GM21526 (cell line): ENCODE results near the gene ZNF708.
"Not testable (repeated sequence)": the region's sequence is repeated elsewhere in the genome, so short reads cannot be mapped to it uniquely, and the experiment has no call there.

Source experiments
- ATAC-seq: cut with Tn5 transposase; IDR thresholded peaks from one replicate; pipeline ENCODE4 v1.9.1; 2021; ENCODE audit warnings: moderate library complexity; ENCODE audit not compliant: unreplicated experiment, low FRiP score

The ZNF708 gene

DNA sequence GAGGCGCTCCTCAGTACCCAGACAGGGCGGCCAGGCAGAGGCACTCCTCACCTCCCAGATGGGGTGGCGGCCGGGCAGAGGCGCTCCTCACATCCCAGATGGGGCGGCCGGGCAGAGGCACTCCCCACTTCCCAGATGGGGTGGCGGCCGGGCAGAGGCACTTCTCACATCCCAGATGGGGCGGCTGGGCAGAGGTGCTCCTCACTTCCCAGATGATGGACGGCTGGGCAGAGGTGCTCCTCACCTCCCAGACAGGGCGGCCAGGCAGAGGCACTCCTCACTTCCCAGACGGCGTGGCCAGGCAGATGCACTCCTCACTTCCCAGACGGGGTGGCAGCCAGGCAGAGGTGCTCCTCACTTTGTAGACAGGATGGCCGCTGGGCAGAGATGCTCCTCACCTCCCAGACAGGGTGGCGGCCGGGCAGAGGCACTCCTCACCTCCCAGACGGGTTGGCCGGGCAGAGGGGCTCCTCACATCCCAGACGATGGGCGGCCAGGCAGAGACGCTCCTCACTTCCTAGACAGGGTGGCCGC, 68.3 kb downstream of the ZNF708 start:
- ATAC-seq, result not testable (repeated sequence)

DNA sequence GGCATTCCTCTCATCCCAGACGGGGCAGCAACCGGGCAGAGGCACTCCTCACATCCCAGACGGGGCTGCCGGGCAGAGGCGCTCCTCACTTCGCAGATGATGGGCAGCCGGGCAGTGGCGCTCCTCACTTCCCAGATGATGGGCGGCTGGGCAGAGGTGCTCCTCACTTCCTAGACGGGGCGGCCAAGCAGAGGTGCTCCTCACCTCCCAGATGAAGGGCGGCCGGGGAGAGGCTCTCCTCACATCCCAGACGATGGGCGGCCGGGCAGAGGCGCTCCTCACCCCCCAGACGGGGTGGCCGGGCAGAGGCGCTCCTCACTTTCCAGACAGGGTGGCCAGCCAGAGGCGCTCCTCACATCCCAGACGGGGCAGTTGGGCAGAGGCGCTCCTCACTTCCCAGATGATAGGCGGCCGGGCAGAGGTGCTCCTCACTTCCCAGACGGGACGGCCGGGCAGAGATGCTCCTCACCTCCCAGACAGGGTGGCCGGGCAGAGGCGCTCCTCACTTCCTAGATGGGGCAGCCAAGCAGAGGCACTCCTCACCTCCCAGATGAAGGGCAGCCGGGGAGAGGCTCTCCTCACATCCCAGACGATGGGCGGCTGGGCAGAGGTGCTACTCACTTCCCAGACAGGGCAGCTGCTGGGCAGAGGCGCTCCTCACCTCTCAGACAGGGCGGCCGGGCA, 68.9 kb downstream of the ZNF708 start:
- ATAC-seq, result no peak

DNA sequence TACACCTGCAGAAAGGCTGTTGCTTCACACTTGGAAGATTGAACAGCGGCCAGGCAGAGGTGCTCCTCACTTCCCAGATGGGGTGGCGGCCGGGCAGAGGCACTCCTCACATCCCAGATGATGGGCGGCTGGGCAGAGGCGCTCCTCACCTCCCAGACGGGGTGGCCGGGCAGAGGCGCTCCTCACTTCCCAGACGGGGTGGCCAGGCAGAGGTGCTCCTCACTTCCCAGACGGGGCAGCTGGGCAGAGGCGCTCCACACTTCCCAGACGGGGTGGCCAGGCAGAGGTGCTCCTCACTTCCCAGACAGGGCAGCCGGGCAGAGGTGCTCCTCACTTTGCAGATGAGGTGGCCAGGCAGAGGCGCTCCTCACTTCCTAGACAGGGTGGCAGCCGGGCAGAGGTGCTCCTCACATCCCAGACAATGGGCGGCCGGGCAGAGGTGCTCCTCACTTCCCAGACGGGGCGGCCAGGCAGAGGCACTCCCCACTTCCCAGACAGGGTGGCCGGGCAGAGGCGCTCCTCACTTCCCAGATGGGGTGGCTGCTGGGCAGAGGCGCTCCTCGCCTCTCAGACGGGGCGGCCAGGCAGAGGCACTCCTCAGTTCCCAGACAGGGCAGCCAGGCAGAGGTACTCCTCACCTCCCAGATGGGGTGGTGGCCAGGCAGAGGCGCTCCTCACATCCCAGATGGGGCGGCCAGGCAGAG, 69.6 kb downstream of the ZNF708 start:
- not testable (repeated sequence) for ATAC-seq

DNA sequence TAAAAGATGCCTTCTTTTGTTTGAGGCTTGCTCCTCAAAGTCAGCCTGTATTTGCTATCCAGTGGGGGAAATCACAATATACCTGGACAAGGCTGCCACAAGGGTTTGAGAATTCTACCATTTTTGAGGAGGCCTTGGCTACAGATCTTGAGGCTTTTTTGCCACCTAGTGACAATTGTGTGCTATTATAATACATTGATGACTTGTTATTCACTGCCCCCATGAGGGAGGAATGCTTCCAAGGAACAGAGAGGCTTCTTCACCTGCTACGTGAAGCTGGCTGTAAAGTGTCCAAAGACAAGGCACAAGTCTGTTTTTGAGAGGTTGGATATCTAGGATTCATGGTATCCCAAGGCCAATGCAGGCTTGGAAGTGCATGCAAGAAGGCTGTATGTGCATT, 72.5 kb downstream of the ZNF708 start:
- ATAC-seq, result no peak
